A549 treated with Mapracorat at 1 μM for 4 hours (cell line): ENCODE results near the gene LENG9. TPM values are rescaled to one million over a fixed set of nuclear protein-coding genes. Genes with fewer than 3 reads are reported as not detected.

Experiments used
- total RNA-seq: library from RNA; stranded (reverse); fragments of 200-300 nt; extraction: Qiagen RNA extraction; gene quantifications from 5 replicates; pipeline ENCODE4 v1.2.3, GENCODE V29; 2022

The LENG9 gene
- 4.4 to 7.6 TPM (median 7.0 TPM) in 5 replicates for total RNA-seq

GRCh38 chr19:54463531-54464043, at the start of gene LENG9:
Gene LENG9, minus strand, starts transcription at chr19:54463778. Its CDS starts 252 bp downstream, at chr19:54463526.

DNA sequence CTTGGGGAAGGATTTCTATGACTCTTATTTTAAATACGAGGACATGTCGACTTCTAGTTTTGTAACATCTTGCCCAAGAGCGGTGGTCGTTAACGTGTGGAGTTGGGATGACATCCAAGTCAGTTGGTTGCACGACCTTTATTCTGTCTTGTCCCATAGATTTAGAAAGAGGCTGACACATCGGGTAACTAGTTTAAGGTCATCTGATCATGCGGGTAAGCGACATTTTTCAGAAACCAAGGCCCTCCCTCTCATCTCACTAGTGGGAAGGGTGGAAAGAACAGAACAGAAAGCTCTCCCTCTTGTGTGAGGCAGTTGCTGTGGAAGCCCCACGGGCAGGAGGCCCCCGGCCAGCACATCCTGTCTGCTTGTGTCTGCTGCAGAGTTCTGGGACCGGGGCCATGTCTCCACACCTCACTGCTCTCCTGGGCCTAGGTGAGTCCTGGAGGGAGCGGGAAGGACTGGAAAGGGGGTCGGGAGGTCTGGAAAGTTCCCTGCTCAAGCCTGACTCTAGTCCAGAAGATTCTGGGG, 39.0 kb upstream of the LENG9 start, which contains the start of gene LAIR2:
Gene LAIR2, plus strand, starts transcription at position 314 of the 531 bp plus-strand sequence. Its CDS starts 88 bp downstream, at position 402.

GRCh38 chr19:54473071-54473891, 9.7 kb upstream of the LENG9 start, which contains the start of gene CDC42EP5:
Gene CDC42EP5, minus strand, starts transcription at chr19:54473296. Its CDS starts 7,749 bp downstream, at chr19:54465547.

GRCh38 chr19:54448774-54449700, 14.5 kb downstream of the LENG9 start, which contains the start of gene LENG8:
Gene LENG8, plus strand, starts transcription at chr19:54449199. Its CDS starts 2,146 bp downstream, at chr19:54451345.

GRCh38 chr19:54415208-54415900, 48.2 kb downstream of the LENG9 start, which contains the start of gene TTYH1:
Gene TTYH1, plus strand, starts transcription at chr19:54415464. Its CDS starts 89 bp downstream, at chr19:54415553.

Other genes with a start within 250 kb of the LENG9 start
- 0.11 to 0.20 TPM (median 0.15 TPM) in 5 replicates for gene LILRB3, start 240.8 kb downstream of the LENG9 start, total RNA-seq
- 0.08 to 0.09 TPM in 2 of 5 replicates, not detected in the others for gene LILRA6, start 221.0 kb downstream of the LENG9 start, total RNA-seq
- not detected in 5 replicates for gene LILRB5, start 206.5 kb downstream of the LENG9 start, total RNA-seq
- gene LILRB2, start 182.7 kb downstream of the LENG9 start, total RNA-seq = 0.05 to 0.26 TPM (median 0.11 TPM) in 5 replicates
- gene LILRA5, start 150.6 kb downstream of the LENG9 start, total RNA-seq = not detected in 5 replicates
- gene LILRA4, start 124.6 kb downstream of the LENG9 start, total RNA-seq = not detected in 5 replicates
- gene LAIR1, start 98.8 kb downstream of the LENG9 start, total RNA-seq = not detected in 5 replicates
- 0.42 TPM in 1 of 5 replicates, not detected in the others for gene TTYH1, start 48.3 kb downstream of the LENG9 start, total RNA-seq
- 73.9 to 144 TPM (median 124 TPM) in 5 replicates for gene LENG8, start 14.6 kb downstream of the LENG9 start, total RNA-seq
- gene CDC42EP5, start 9.5 kb upstream of the LENG9 start, total RNA-seq = not detected in 5 replicates
- not detected in 5 replicates for gene LAIR2, start 39.1 kb upstream of the LENG9 start, total RNA-seq
- not detected in 5 replicates for gene LILRA2, start 110.0 kb upstream of the LENG9 start, total RNA-seq
- not detected in 5 replicates for gene LILRA1, start 129.9 kb upstream of the LENG9 start, total RNA-seq
- gene LILRB1, start 166.7 kb upstream of the LENG9 start, total RNA-seq = 0.24 TPM in 1 of 5 replicates, not detected in the others
- gene LILRB4, start 199.2 kb upstream of the LENG9 start, total RNA-seq = not detected in 5 replicates